22Rv1 (cell line): ENCODE measurements around the gene ITGAV.

Source experiments
- CTCF ChIP-seq: fragments of 450-650 bp; IDR thresholded peaks from 2 replicates; pipeline ENCODE4 v1.5.1; 2017; ENCODE audit warnings: mild to moderate bottlenecking
- ZFX ChIP-seq: fragments of 450-650 bp; IDR thresholded peaks from 2 replicates; pipeline ENCODE4 v1.6.1; 2017; ENCODE audit warnings: antibody characterized with exemption, borderline replicate concordance

DNA sequence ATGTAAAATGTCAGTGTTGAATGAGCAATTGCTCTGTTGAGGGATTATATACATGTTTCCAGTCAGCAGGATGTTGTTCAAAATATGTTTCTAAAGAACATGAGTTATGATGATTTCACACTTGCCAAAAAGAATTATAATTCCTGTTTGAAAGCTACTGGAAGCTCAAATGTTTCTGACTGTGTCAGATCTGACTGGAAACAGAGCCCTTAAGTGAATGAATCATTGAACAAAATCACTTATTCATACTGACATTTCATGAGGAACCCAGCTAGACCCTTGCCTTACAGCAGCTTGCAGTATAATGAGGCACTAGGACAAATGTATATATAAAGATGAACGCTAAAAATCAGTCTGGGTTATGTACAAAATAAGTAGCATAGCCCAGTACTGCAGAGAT is 35.4 kb upstream of the ITGAV start:
- no peak for TF ChIP-seq CTCF
- no peak for TF ChIP-seq ZFX
